Calu3 (cell line): ENCODE data around the gene BTBD10. TPM values are rescaled to one million over a fixed set of nuclear protein-coding genes. Genes with fewer than 3 reads are reported as not detected.

Experiments used
- BruUV-seq: library from RNA; stranded (reverse); fragments of 400-500 nt; replicated peaks from 2 replicates; lab custom pipeline; 2021; lab: Mats Ljungman, UMichigan
- CTCF ChIA-PET: fragments of 300-600 bp; sonication (Branson Sonifier 250); formaldehyde crosslinking; loops from one replicate; lab custom pipeline; 2022; ENCODE audit warnings: antibody characterized with exemption; lab: Charles Lee
- DNase-seq: peaks from one replicate; pipeline ENCODE4 v3.0.0; 2022
- H3K27ac Mint-ChIP-seq: one replicate; pipeline ENCODE4 v1.8.0; 2022; ENCODE audit warnings: mixed read lengths; ENCODE audit not compliant: unreplicated experiment
- H3K27me3 Mint-ChIP-seq: one replicate; pipeline ENCODE4 v1.8.0; 2022; ENCODE audit warnings: mixed read lengths; ENCODE audit not compliant: unreplicated experiment
- H3K36me3 Mint-ChIP-seq: one replicate; pipeline ENCODE4 v1.8.0; 2022; ENCODE audit warnings: mild to moderate bottlenecking, moderate library complexity, mixed read lengths; ENCODE audit not compliant: insufficient read depth, unreplicated experiment
- H3K4me1 Mint-ChIP-seq: one replicate; pipeline ENCODE4 v1.8.0; 2022; ENCODE audit warnings: mild to moderate bottlenecking, low read depth, mixed read lengths; ENCODE audit not compliant: unreplicated experiment
- H3K4me3 Mint-ChIP-seq: one replicate; pipeline ENCODE4 v1.8.0; 2022; ENCODE audit warnings: mild to moderate bottlenecking, low read depth, moderate library complexity, mixed read lengths; ENCODE audit not compliant: unreplicated experiment
- H3K9me3 Mint-ChIP-seq: one replicate; pipeline ENCODE4 v1.8.0; 2022; ENCODE audit warnings: low read depth, mixed read lengths; ENCODE audit not compliant: unreplicated experiment
- intact Hi-C: fragments of 100-400 bp; cut with micrococcal nuclease; formaldehyde crosslinking; loops from one replicate; pipeline ENCODE4 v1.10.0; 2022; ENCODE audit not compliant: unreplicated experiment
- total RNA-seq: library from RNA; stranded (reverse); gene quantifications from 2 replicates; pipeline ENCODE4 v1.2.3, GENCODE V29; 2022
- TF ChIP-seq, protein P1 (sequence below): fragments of 200-600 bp; IDR thresholded peaks from one replicate; pipeline ENCODE4 v1.8.0; 2022; ENCODE audit warnings: antibody characterized with exemption; ENCODE audit not compliant: unreplicated experiment

Gene BTBD10
- total RNA-seq, 1 experiment from 2014 or later: 33.3 TPM

DNA sequence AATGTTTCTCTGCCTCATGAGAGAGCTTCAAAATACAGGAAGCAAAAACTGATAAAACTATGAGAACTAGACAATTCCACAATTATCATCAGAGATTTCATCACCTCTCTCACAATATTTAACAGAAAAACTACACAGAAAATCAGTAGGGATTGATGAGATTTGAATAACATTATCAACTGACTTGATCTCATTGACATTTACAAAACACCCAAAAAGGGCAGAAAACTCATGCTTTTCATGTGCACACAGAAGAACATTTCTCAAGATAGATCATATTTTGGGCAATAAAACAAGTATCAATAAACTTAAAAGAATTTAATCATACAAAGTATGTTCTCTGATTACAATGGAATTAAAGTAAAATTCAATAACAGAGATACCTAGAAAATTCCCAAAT lies 35.6 kb downstream of the BTBD10 start:
- no peaks in the 10 kb centered on the region for H3K27me3 Mint-ChIP-seq
- no TSS peak for BruUV-seq
- no peaks in the 10 kb centered on the region for H3K36me3 Mint-ChIP-seq
- no peaks in the 10 kb centered on the region for H3K9me3 Mint-ChIP-seq
- no peak for DNase-seq
- CTCF ChIA-PET: no interaction called here
- TF ChIP-seq, protein P1, sequence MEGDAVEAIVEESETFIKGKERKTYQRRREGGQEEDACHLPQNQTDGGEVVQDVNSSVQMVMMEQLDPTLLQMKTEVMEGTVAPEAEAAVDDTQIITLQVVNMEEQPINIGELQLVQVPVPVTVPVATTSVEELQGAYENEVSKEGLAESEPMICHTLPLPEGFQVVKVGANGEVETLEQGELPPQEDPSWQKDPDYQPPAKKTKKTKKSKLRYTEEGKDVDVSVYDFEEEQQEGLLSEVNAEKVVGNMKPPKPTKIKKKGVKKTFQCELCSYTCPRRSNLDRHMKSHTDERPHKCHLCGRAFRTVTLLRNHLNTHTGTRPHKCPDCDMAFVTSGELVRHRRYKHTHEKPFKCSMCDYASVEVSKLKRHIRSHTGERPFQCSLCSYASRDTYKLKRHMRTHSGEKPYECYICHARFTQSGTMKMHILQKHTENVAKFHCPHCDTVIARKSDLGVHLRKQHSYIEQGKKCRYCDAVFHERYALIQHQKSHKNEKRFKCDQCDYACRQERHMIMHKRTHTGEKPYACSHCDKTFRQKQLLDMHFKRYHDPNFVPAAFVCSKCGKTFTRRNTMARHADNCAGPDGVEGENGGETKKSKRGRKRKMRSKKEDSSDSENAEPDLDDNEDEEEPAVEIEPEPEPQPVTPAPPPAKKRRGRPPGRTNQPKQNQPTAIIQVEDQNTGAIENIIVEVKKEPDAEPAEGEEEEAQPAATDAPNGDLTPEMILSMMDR: no peak
- H3K4me3 Mint-ChIP-seq: no peak overlapping the region
- intact Hi-C loops: no loop called here
- no peak overlapping the region for H3K27ac Mint-ChIP-seq
- peaks cover 27% of the 10 kb centered on the region for H3K4me1 Mint-ChIP-seq

DNA sequence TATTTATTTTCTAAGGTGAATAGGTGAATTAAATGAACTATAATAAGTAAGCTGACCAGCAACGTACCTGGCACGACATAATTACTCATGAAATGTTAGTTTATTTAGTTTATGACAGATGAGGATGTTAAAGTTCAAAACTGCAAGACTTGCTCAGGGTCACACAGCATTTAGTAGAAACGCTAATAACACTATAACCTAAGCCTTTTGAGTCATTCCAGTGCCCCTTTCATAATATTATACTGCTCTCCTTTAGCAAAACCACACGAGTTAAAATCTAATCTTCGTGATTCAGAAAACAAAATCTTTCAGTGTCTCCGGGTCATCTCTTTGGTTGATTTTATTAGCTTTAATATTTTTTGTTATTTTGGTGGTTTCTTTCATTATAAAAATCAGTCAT lies 39.6 kb downstream of the BTBD10 start:
- CTCF ChIA-PET: interaction anchor here (0.6 kb wide), 1 partner anchor 238 kb away, joined by 3 read pairs; no protein-coding TSS in a partner anchor
- intact Hi-C loops: no loop called here
- H3K27me3 Mint-ChIP-seq: no peaks in the 10 kb centered on the region
- DNase-seq: no peak
- no peaks in the 10 kb centered on the region for H3K36me3 Mint-ChIP-seq
- BruUV-seq: no TSS peak
- no peak overlapping the region for H3K4me3 Mint-ChIP-seq
- TF ChIP-seq, protein P1: no peak
- H3K9me3 Mint-ChIP-seq: no peaks in the 10 kb centered on the region
- H3K4me1 Mint-ChIP-seq: peaks cover 27% of the 10 kb centered on the region
- H3K27ac Mint-ChIP-seq: no peak overlapping the region

DNA sequence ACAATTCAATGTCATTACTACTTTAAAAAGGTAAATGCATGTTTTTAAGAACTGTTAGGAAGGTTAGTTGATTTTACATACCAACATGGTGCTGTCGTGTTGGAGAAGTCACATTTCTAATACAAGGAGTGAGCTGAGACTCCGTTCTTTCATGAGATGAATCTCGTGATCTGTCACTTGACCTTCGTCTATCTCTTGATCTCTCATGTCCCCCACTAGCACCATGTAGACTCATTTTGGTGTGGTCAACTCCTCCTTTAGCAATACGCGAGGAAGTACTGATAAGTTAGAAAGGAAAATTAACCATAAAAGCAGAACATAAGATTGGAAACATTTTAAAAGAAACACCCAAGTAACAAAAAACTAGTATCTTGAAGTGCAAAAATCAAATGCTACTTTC lies 41.5 kb downstream of the BTBD10 start:
- TF ChIP-seq, protein P1: no peak
- H3K4me1 Mint-ChIP-seq: peaks cover 27% of the 10 kb centered on the region
- DNase-seq: no peak
- BruUV-seq: no TSS peak
- intact Hi-C loops: no loop called here
- no peak overlapping the region for H3K4me3 Mint-ChIP-seq
- H3K9me3 Mint-ChIP-seq: no peaks in the 10 kb centered on the region
- no peaks in the 10 kb centered on the region for H3K27me3 Mint-ChIP-seq
- no peaks in the 10 kb centered on the region for H3K36me3 Mint-ChIP-seq
- H3K27ac Mint-ChIP-seq: no peak overlapping the region
- CTCF ChIA-PET: interaction anchor here (0.6 kb wide), 1 partner anchor 42 kb away, joined by 3 read pairs; no protein-coding TSS in a partner anchor

DNA sequence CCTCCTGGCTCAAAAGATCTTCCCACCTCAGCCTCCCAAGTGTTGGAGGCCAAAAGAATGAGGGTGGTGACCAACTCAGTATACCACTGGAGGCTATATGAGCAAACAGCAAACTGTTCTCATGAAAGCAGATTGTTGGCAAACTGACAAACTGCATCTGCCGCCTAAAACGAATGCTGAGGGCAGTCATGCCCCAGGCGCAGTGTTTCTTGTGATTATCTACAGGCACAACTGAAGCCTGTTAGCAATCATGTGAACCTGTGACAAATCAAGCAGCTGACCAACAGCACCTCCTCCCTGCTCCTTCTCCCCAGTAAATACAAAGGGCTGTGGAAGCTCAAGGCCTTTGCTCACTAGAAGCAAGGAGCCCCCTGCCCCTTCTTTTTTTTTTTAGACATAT lies 47.8 kb downstream of the BTBD10 start:
- CTCF ChIA-PET: interaction anchor here (0.7 kb wide), 1 partner anchor 23 kb away, joined by 3 read pairs; no protein-coding TSS in a partner anchor
- TF ChIP-seq, protein P1: no peak
- DNase-seq: no peak
- H3K27ac Mint-ChIP-seq: no peak overlapping the region
- no peak overlapping the region for H3K4me3 Mint-ChIP-seq
- H3K27me3 Mint-ChIP-seq: no peaks in the 10 kb centered on the region
- no peaks in the 10 kb centered on the region for H3K9me3 Mint-ChIP-seq
- H3K36me3 Mint-ChIP-seq: no peaks in the 10 kb centered on the region
- intact Hi-C loops: no loop called here
- no peaks in the 10 kb centered on the region for H3K4me1 Mint-ChIP-seq
- no TSS peak for BruUV-seq
